ENCODE data around the gene SEC63. TPM values are rescaled to one million over a fixed set of nuclear protein-coding genes. Genes with fewer than 3 reads are reported as not detected.
"Not testable (repeated sequence)": the region's sequence is repeated elsewhere in the genome, so short reads cannot be mapped to it uniquely, and the experiment has no call there.

Gene SEC63
- total RNA-seq, 1 experiment from 2014 or later = 27.1 TPM

GRCh38 chr6:107864226-107865127, 93.5 kb downstream of the SEC63 start:
- DNase-seq (ENCODE audit: low read depth) = no peak

- no peak for DNase-seq (ENCODE audit: low read depth)
Observed at GRCh38 chr6:107862383-107862782, 95.6 kb downstream of the SEC63 start.

DNA sequence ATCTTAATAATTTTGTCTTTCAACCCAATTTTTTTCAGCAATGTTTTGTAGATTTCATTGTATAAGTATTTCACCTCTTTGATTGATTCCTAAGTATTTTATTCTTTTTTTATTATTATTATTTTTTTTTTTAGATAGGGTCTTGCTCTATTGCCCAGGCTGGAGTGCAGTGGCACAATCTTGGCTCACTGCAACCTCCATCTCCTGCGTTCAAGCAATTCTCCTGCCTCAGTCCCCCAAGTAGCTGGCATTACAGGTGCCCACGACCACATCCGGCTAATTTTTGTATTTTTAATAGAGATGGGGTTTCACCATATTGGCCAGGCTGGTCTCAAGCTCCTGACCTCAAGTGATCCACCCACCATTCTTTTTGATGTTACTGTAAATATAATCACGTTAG, 97.0 kb downstream of the SEC63 start:
- not testable (repeated sequence) for DNase-seq (ENCODE audit: low read depth)

DNA sequence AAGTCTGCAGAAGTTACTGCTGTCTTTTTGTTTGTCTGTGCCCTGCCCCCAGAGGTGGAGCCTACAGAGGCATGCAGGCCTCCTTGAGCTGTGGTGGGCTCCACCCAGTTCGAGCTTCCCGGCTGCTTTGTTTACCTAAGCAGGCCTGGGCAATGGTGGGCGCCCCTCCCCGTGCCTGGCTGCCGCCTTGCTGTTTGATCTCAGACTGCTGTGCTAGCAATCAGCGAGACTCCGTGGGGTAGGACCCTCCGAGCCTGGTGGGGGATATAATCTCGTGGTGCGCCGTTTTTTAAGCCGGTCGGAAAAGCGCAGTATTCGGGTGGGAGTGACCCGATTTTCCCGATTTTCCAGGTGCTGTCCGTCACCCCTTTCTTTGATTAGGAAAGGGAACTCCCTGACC, 97.9 kb downstream of the SEC63 start:
- not testable (repeated sequence) for DNase-seq (ENCODE audit: low read depth)

GRCh38 chr6:107853230-107853629, 104.8 kb downstream of the SEC63 start:
- DNase-seq (ENCODE audit: low read depth) = no peak

- DNase-seq (ENCODE audit: low read depth) = no peak
Observed at GRCh38 chr6:107849325-107849724, 108.7 kb downstream of the SEC63 start.

GRCh38 chr6:107847844-107848802, 109.9 kb downstream of the SEC63 start:
- peak; percentile 71 for DNase-seq (ENCODE audit: low read depth)

GRCh38 chr6:107846262-107846795, 111.7 kb downstream of the SEC63 start:
- no peak for DNase-seq (ENCODE audit: low read depth)

DNA sequence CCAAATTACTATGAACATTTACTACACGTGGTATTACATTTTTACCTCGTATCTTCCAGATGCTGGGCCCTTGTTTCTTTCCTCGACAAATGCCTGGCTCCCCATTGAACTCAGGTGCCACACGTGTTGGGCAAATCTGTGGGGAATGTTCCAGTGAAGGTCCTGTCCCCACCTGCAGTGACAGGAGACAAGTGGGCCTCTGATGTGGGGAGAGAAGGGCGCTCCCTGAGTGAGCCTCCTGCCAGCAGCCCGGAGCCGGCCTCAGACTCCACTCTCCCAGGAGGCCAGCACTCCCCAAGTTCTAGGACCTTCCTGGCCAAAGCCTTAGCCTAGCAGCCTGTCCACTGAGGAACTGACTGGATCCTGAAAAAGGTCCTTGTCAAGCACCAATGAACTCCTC, 112.2 kb downstream of the SEC63 start:
- no peak for DNase-seq (ENCODE audit: low read depth)

DNA sequence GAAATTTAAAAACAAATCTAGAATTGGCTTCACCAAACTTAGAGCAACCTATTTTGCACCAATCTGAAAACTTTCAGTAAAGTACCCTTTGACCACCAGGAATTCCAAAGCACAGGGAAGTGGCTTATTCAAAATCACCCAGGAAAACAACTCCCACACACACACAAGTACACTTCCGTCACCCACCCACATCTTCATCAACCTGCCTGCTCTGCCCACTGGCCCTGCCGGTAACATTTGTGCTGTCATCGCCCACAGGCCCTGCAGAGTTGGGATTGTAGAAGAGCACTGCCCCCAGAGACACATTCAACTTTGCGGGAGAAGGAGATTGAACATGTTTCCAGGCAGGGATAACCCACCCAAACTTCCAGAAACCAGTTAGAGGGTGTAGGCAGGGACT, 114.6 kb downstream of the SEC63 start:
- DNase-seq (ENCODE audit: low read depth) = no peak

DNA sequence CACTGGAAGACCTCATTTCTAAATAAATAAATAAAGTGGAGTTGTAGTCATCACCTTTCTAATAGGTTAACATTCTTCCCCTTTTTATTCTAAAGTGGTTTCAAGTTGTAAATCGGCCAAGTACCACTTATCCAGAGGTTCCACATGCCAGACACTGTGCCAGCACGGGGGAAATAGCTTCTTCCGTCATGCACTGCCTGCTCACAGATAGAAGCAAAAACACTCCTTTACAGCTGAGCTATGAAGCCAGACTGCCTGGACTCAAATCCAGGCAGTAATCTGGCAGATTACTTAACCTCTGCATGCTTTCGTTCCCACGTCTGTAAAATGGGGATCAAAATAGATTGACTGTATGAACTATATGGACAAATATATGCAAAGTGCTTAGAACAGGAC, 116.7 kb downstream of the SEC63 start:
- DNase-seq (ENCODE audit: low read depth) = no peak

GRCh38 chr6:107840636-107841274, 117.3 kb downstream of the SEC63 start:
- no peak for DNase-seq (ENCODE audit: low read depth)

DNA sequence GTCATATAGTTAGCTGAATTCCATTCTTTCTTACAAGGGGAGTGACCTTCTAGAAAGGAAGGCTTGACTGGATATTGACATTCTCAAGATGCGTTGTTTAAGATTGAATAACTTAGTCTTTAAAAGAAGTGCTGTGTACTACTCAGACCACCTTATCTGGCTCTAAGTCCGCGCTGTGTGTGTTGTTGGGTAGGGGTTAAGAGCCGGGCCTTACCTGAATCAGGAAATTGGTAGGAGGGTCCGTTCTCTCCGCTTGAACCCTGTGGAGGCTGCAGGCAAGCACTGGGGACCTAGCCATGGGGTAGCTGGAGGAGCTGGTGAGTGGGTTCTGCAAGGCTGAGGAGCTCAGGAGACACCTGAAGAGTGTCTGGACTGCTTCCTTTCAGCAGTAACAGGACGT, 124.9 kb downstream of the SEC63 start:
- DNase-seq (ENCODE audit: low read depth) = no peak

DNA sequence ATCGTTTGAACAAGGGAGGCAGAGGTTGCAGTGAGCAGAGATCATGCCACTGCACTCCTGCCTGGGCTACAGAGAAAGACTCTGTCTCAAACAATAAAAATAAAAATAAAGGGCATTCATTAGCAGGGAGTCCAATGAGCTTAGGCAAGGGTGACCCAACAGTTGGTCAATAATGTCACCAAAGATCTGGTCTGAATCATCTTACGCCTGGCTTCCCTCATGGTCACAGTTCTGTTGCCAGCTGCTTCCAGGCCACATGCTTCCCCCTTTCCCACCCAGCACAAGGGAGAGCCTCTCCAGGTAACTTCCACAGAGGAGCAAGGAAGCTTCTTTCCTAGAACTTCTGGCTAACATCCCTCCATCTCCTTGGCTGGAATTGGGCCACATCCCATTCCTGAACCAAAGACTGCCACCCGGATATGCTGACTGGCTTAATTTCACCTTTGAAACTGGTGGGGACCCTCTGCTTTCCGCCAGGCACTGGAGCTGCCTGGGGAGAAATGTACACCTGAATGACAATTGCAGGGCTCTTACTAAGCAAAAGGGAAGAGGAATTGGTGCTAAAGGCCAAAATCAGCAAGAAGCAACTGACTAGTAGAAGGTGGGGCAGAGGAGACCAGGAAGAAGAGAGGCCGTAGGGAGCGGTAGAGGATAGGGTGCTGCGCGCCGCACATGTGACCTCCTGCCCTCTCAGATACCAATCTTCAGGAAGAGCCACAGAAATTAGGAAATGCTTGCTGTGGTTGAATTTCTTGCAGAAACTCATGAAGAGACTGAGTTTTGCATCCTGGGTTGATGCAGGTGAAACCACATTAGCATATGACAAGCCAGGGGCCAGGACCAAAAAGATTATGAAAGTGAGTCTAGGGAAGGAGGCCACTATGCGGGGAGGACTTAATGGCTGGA, 125.6 kb downstream of the SEC63 start:
- no peak for DNase-seq (ENCODE audit: low read depth)

DNA sequence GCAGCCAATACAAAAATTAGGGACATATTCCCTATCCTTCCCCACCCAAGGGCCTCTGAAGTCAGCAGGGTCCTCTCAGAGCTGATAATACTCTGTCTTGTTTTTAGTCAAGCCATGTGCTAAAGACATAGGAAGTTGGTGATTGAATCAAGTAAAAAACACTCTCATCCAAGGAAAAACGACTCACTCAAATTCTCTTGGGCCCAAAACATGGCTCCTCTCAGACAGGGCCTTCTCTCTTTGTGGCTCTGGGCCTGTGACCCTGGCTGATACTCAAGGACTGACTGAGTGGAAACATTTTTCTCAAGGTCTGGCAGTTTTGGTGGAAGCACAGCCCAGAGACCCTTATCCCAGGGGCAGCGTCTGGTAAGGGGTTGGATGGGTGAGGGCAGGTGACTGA, 127.9 kb downstream of the SEC63 start:
- DNase-seq (ENCODE audit: low read depth) = no peak

GRCh38 chr6:107827541-107827940, 130.5 kb downstream of the SEC63 start:
- DNase-seq (ENCODE audit: low read depth) = no peak

- DNase-seq (ENCODE audit: low read depth) = no peak
Observed at GRCh38 chr6:107823047-107823557, 134.9 kb downstream of the SEC63 start.

- DNase-seq (ENCODE audit: low read depth) = no peak
Observed at GRCh38 chr6:107822176-107823046, 135.6 kb downstream of the SEC63 start.

- no peak for DNase-seq (ENCODE audit: low read depth)
Observed at GRCh38 chr6:107821591-107821990, 136.4 kb downstream of the SEC63 start.

All from LHCN-M2 (cell line).